GM10266 (cell line): Measurements from ENCODE around the gene PMPCA.

Experiments used
- DNase-seq: peaks from one replicate; pipeline ENCODE4 v3.0.0; 2012; ENCODE audit errors: extremely low spot score
- TF ChIP-seq, protein P1 (sequence below): IDR thresholded peaks from 2 replicates; pipeline ENCODE4 v1.5.1; 2012; ENCODE audit warnings: mild to moderate bottlenecking, low read depth; ENCODE audit not compliant: control insufficient read depth, insufficient read depth; ENCODE audit errors: missing control alignments

PMPCA gene

DNA sequence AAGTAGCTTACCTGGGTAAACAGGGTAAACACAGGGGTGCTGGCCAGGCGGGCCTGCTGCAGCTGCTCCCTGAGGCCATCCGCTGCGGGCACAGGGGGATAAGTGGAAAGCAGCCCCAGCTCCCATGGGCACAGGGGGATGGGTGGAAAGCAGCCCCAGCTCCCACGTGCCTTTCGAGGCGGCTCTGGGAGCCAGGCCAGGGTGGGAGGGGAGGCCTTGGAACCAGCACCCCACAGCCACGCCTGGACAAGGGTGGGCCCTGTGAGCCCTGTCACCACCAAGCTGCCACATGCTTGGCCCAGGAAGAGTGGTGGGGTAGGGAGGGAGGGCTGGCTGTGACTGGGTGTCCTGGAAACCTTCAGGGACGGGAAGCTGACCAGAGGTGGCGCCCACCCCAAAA is 29.1 kb upstream of the PMPCA start:
- DNase-seq, result no peak
- TF ChIP-seq, protein P1, sequence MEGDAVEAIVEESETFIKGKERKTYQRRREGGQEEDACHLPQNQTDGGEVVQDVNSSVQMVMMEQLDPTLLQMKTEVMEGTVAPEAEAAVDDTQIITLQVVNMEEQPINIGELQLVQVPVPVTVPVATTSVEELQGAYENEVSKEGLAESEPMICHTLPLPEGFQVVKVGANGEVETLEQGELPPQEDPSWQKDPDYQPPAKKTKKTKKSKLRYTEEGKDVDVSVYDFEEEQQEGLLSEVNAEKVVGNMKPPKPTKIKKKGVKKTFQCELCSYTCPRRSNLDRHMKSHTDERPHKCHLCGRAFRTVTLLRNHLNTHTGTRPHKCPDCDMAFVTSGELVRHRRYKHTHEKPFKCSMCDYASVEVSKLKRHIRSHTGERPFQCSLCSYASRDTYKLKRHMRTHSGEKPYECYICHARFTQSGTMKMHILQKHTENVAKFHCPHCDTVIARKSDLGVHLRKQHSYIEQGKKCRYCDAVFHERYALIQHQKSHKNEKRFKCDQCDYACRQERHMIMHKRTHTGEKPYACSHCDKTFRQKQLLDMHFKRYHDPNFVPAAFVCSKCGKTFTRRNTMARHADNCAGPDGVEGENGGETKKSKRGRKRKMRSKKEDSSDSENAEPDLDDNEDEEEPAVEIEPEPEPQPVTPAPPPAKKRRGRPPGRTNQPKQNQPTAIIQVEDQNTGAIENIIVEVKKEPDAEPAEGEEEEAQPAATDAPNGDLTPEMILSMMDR, result no peak

DNA sequence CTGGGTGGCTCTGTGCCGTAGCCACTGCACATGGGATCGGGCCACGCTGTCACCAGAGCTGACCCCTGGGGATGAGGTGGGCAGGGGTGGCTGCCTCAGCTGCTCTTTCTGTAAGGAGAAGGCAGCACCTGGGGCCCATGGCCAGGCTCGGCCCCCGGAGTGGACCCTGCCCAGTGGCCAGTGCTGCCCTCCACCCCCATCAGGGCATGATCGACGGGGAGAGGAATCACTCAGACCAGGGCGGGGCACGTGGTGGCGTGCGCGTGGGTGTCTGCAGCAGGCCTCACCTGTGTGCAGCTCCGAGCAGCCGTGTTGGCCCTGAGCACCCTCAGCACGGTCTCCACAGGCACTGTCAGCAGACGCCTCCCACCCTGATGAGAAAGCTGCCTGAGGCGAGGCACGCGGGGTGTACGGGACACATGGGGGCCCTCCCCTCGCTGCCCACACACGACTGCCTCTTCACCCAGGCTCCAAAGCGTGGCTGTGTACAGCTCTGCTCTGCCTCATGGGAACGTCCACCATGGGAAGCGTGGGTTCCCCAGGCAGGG is 28.4 kb upstream of the PMPCA start:
- TF ChIP-seq, protein P1, result no peak
- no peak for DNase-seq

DNA sequence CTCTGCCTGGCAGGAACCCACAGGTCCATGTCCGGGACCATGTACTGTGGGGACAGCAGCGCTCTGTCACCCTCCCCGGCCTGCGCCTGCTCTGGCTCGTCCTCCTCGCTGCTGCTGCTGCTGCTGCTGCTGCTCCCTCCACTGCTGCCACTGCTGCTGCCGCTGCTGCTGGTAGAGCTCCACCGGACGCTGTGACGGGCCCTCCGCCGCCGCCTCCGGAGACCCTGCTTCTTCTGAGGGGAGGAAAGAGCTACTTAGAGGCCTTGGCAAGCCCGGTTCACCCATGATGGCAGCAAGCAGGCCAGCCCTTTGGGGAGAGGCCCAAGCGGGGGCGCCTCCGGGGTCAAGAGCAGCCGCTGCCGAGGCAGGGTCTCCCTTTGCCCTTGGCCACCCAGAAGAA is 27.0 kb upstream of the PMPCA start:
- no peak for DNase-seq
- TF ChIP-seq, protein P1, result no peak

DNA sequence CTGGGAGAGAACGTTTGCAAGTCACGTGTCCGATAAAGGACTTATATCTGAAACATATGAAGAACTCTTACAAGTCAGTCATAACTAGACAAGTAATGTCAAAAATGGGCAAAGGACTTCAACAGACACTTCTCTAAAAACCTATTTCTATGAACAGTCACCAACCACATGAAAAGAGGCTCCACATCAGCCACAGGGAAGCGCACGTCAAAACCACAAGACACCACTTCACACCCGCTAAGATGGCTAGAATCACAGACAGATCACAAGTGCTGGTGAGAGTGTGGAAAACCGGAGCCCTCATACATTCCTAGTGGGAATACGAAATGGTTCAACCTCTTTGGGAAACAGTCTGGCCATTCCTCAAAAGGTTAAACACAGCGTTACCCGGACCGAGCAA is 25.4 kb upstream of the PMPCA start:
- TF ChIP-seq, protein P1, result no peak
- no peak for DNase-seq

DNA sequence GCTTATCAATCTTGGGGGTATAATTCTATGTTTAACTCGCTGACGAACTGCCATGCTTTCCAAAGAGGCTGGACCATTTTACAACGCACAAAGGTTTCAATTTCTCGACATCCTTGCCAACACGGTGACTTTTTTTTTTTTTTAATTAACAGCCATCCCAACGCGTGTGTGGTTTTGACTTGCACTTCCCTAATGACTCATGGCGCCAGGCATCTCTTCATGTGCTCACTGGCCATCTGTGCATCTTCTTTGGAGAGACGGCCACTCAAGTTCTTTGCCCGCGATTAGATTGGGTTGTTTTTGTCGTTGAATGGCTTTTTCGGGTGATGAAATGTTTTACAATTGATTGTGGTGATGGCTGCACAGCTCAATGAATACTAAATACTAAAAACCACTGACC is 24.4 kb upstream of the PMPCA start:
- no peak for DNase-seq
- TF ChIP-seq, protein P1, result no peak

DNA sequence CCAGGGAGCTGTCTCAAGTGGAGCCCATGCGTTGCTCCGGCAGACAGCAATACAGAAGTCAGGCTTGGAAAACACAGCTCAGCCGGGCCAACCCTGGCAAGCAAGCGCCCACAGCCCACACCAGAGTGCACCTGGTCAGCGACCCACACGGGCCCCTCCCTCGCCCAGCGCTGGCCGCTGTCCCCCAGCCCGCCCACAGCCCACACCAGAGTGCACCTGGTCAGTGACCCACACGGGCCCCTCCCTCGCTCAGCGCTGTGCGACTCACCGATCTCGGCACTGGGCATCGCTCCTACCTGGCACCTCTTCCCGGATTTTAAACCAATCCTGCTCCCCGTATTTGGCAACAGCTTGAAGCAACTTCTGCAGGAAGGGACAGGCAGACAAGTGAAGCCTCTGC is 23.2 kb upstream of the PMPCA start:
- TF ChIP-seq, protein P1, result no peak
- no peak for DNase-seq

DNA sequence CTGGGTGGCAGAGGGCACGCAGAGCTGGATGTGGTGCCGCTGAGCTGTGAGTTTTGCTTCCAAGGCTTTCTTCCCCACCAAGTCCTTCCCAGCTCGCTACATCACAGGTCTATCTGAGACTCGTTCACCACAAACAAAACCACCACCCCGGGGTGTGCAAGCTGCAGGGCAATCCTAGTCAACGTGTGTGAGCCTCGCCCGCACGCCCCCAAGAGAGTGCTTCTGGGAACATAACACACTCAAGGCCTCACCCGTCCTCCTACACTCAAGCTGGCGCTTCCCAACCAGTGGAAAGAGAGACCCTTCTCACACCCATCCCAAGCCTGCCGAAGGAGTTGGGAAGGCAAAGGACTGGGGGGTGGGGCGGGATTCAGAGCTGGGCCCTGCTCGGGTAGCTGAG is 21.1 kb upstream of the PMPCA start:
- DNase-seq, result no peak
- TF ChIP-seq, protein P1, result no peak
